Prostate gland (tissue), 2 donors: ENCODE data around the gene FSD2.

Source experiments
- POLR2AphosphoS5 ChIP-seq: sonication (generic); formaldehyde crosslinking; IDR thresholded peaks from one replicate; pipeline ENCODE4 v1.6.1; 2017; ENCODE audit warnings: antibody characterized with exemption
- TF ChIP-seq, protein P1 (sequence below), 4 experiments: fragments of 200-600 bp in 2 of 4; fragments of 450-650 bp in 2 of 4; sonication (generic) in 2 of 4; IDR thresholded peaks; 1 replicate in 3 of 4; 2 replicates in 1 of 4; pipeline ENCODE4 v1.5.1; 2016 to 2019; ENCODE audit warnings: antibody characterized with exemption in 4 of 4, mild to moderate bottlenecking in 2 of 4, moderate library complexity in 2 of 4

GRCh38 chr15:82731527-82731926 is 74.3 kb downstream of the FSD2 start:
- TF ChIP-seq, protein P1, sequence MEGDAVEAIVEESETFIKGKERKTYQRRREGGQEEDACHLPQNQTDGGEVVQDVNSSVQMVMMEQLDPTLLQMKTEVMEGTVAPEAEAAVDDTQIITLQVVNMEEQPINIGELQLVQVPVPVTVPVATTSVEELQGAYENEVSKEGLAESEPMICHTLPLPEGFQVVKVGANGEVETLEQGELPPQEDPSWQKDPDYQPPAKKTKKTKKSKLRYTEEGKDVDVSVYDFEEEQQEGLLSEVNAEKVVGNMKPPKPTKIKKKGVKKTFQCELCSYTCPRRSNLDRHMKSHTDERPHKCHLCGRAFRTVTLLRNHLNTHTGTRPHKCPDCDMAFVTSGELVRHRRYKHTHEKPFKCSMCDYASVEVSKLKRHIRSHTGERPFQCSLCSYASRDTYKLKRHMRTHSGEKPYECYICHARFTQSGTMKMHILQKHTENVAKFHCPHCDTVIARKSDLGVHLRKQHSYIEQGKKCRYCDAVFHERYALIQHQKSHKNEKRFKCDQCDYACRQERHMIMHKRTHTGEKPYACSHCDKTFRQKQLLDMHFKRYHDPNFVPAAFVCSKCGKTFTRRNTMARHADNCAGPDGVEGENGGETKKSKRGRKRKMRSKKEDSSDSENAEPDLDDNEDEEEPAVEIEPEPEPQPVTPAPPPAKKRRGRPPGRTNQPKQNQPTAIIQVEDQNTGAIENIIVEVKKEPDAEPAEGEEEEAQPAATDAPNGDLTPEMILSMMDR (IDR thresholded peaks at IDR 0.05), result no peak
- no peak for TF ChIP-seq POLR2AphosphoS5
